Measurements from ENCODE around the gene GLS2.
"Not testable (repeated sequence)": the region's sequence is repeated elsewhere in the genome, so short reads cannot be mapped to it uniquely, and the experiment has no call there.

The GLS2 gene
- total RNA-seq: 0 to 0.33 (median 0.06) reads per million in 18 experiments

GRCh38 chr12:56488041-56488955, at the start of gene GLS2:
Gene GLS2 (minus strand): TSS chr12:56488161. CDS start chr12:56488118, 43 bp downstream.
- peak; percentile 61 to 69 for DNase-seq

- peak; percentile 8 to 51 for DNase-seq
Observed at GRCh38 chr12:56537546-56537945, 49.6 kb upstream of the GLS2 start.

GRCh38 chr12:56530390-56531055, 42.6 kb upstream of the GLS2 start:
- DNase-seq: no peak

GRCh38 chr12:56529656-56530055, 41.7 kb upstream of the GLS2 start:
- DNase-seq: no peak

GRCh38 chr12:56528846-56529245, 40.9 kb upstream of the GLS2 start:
- DNase-seq: no peak

- no peak for DNase-seq
Observed at GRCh38 chr12:56522411-56523193, 34.6 kb upstream of the GLS2 start.

- peak; percentile 34 to 35 for DNase-seq
Observed at GRCh38 chr12:56521590-56522371, 33.8 kb upstream of the GLS2 start, which contains the start of gene RBMS2. Gene RBMS2 (plus strand): TSS chr12:56521820. CDS start chr12:56522024, 204 bp downstream.

GRCh38 chr12:56521209-56521589, 33.2 kb upstream of the GLS2 start:
- peak; percentile 5 to 32 for DNase-seq

GRCh38 chr12:56520506-56520905, 32.5 kb upstream of the GLS2 start:
- DNase-seq: peak in 1 of 2 donors; percentile 29

- DNase-seq: no peak
Observed at GRCh38 chr12:56520048-56520447, 32.1 kb upstream of the GLS2 start.

GRCh38 chr12:56518570-56518969, 30.6 kb upstream of the GLS2 start:
- no peak for DNase-seq

- no peak for DNase-seq
Observed at GRCh38 chr12:56517854-56518253, 29.9 kb upstream of the GLS2 start.

- not testable (repeated sequence) for DNase-seq
Observed at GRCh38 chr12:56514014-56514318, 26.0 kb upstream of the GLS2 start.

- DNase-seq: no peak
Observed at GRCh38 chr12:56510786-56511185, 22.8 kb upstream of the GLS2 start.

GRCh38 chr12:56499879-56500278, 11.9 kb upstream of the GLS2 start:
- DNase-seq: not testable (repeated sequence)

GRCh38 chr12:56499452-56499851, 11.5 kb upstream of the GLS2 start:
- not testable (repeated sequence) for DNase-seq

GRCh38 chr12:56498126-56498902, 10.4 kb upstream of the GLS2 start:
- DNase-seq: not testable (repeated sequence)

- not testable (repeated sequence) for DNase-seq
Observed at GRCh38 chr12:56496704-56497103, 8.7 kb upstream of the GLS2 start.

- not testable (repeated sequence) for DNase-seq
Observed at GRCh38 chr12:56494481-56494880, 6.5 kb upstream of the GLS2 start.

GRCh38 chr12:56494106-56494415, 6.1 kb upstream of the GLS2 start:
- DNase-seq: not testable (repeated sequence)

- not testable (repeated sequence) for DNase-seq
Observed at GRCh38 chr12:56493409-56494105, 5.6 kb upstream of the GLS2 start.
